ENCODE results near the gene ADNP2.
A peak's percentile ranks its signal among the peaks of the same experiment; 100 is the strongest.

ADNP2 gene

GRCh38 chr18:80132180-80132812 lies 23.2 kb downstream of the ADNP2 start:
- Histone ChIP-seq H3K4me1 (ENCODE audit: control insufficient read depth, insufficient read depth, low read length) (no peaks in the 10 kb centered on the region), H3K36me3 (ENCODE audit: control insufficient read depth in 2 of 2, insufficient read depth in 1 of 2, low read length in 2 of 2) (peaks cover 44 to 59% of the 10 kb centered on the region in 2 experiments), H3K4me3 (ENCODE audit: low read depth, low read length) (no peak overlapping the region), H3K9me3 (ENCODE audit: control insufficient read depth, insufficient read depth, low read depth, low read length) (no peaks in the 10 kb centered on the region), H3K27ac (ENCODE audit: extremely low read depth, low read depth, low read length) (no peak overlapping the region)
- ChIA-PET CTCF (no interaction called here), POLR2A (no interaction called here)
- TF ChIP-seq ZNF366 (tag by site-specific recombination; conservative IDR thresholded peaks at IDR 0.05): peak; percentile 73
- no peak for TF ChIP-seq ZSCAN18 (tag by site-specific recombination; IDR thresholded peaks at IDR 0.05)
- no peak for TF ChIP-seq PRDM4 (tag by site-specific recombination; IDR thresholded peaks at IDR 0.05)
- peak; percentile 97 for TF ChIP-seq PRDM1 (tag by site-specific recombination; IDR thresholded peaks at IDR 0.05)
- TF ChIP-seq ZNF837 (tag by site-specific recombination; IDR thresholded peaks at IDR 0.05): no peak
- TF ChIP-seq ZNF701 (tag by site-specific recombination; IDR thresholded peaks at IDR 0.05): no peak
- no peak for TF ChIP-seq ZBTB20 (tag by site-specific recombination; IDR thresholded peaks at IDR 0.05)
- 0 out of 2 replicates have a peak, but pooled peaks have one; percentile 24 for TF ChIP-seq ZBTB44 (tag by site-specific recombination; IDR thresholded peaks at IDR 0.05)
- no peak for TF ChIP-seq ZNF248 (tag by site-specific recombination; IDR thresholded peaks at IDR 0.05)

GRCh38 chr18:80133124-80133523 lies 24.1 kb downstream of the ADNP2 start:
- Histone ChIP-seq H3K27ac (ENCODE audit: extremely low read depth, low read depth, low read length) (no peak overlapping the region), H3K4me3 (ENCODE audit: low read depth, low read length) (no peak overlapping the region), H3K9me3 (ENCODE audit: control insufficient read depth, insufficient read depth, low read depth, low read length) (no peaks in the 10 kb centered on the region), H3K4me1 (ENCODE audit: control insufficient read depth, insufficient read depth, low read length) (no peaks in the 10 kb centered on the region), H3K36me3 (ENCODE audit: control insufficient read depth in 2 of 2, insufficient read depth in 1 of 2, low read length in 2 of 2) (peaks cover 44 to 62% of the 10 kb centered on the region in 2 experiments)
- ChIA-PET POLR2A (interaction anchor here (0.7 kb wide), 1 partner anchor 150 kb away, joined by 3 read pairs; no protein-coding TSS in a partner anchor), CTCF (interaction anchor here (0.9 kb wide), 1 partner anchor 23 kb away, joined by 3 read pairs; no protein-coding TSS in a partner anchor)
- TF ChIP-seq TCF7L2 (IDR thresholded peaks at IDR 0.05; ENCODE audit: borderline replicate concordance, low read depth, low read length) (no peak), ZNF704 (tag by site-specific recombination; IDR thresholded peaks at IDR 0.05) (no peak), ZNF140 (tag by site-specific recombination; IDR thresholded peaks at IDR 0.05) (no peak), ZNF549 (tag by site-specific recombination; IDR thresholded peaks at IDR 0.05) (no peak), ZNF24 (tag by site-specific recombination; IDR thresholded peaks at IDR 0.05) (no peak), ZNF311 (tag by site-specific recombination; IDR thresholded peaks at IDR 0.05; ENCODE audit: borderline replicate concordance) (no peak), KLF9 (tag by site-specific recombination; IDR thresholded peaks at IDR 0.05; ENCODE audit: low read depth) (no peak), ZNF514 (tag by site-specific recombination; IDR thresholded peaks at IDR 0.05) (no peak), ZNF561 (tag by site-specific recombination; IDR thresholded peaks at IDR 0.05; ENCODE audit: borderline replicate concordance) (no peak), ZNF169 (tag by site-specific recombination; IDR thresholded peaks at IDR 0.05) (no peak), PBX3 (CRISPR knock-in tag; IDR thresholded peaks at IDR 0.05) (no peak), ZNF473 (tag by site-specific recombination; IDR thresholded peaks at IDR 0.05) (no peak), ZNF114 (tag by site-specific recombination; IDR thresholded peaks at IDR 0.05) (no peak), ZBTB8A (tag by site-specific recombination; IDR thresholded peaks at IDR 0.05) (no peak), ZNF350 (tag by site-specific recombination; IDR thresholded peaks at IDR 0.05) (no peak)

All from HEK293 (cell line).